NCI-H1436 treated with DMSO at 0.1 percent for 48 hours (cell line): ENCODE data around the gene MKRN2.
"Not testable (repeated sequence)": the region's sequence is repeated elsewhere in the genome, so short reads cannot be mapped to it uniquely, and the experiment has no call there.

Experiments used
- DNase-seq: peaks from one replicate; lab custom pipeline; 2025; lab: John Stamatoyannopoulos, UW

Gene MKRN2

GRCh38 chr3:12630292-12630691, 73.4 kb downstream of the MKRN2 start:
- no peak for DNase-seq

GRCh38 chr3:12630843-12631242, 74.0 kb downstream of the MKRN2 start:
- DNase-seq, result not testable (repeated sequence)

GRCh38 chr3:12632523-12632922, 75.6 kb downstream of the MKRN2 start:
- no peak for DNase-seq

- no peak for DNase-seq
Measured at GRCh38 chr3:12633108-12633507, 76.2 kb downstream of the MKRN2 start.
